HG03097 (cell line): ENCODE measurements around the gene DNAJB12.
"Not testable (repeated sequence)": the region's sequence is repeated elsewhere in the genome, so short reads cannot be mapped to it uniquely, and the experiment has no call there.

Experiments
- ATAC-seq: cut with Tn5 transposase; IDR thresholded peaks from one replicate; pipeline ENCODE4 v1.9.1; 2021; ENCODE audit not compliant: unreplicated experiment, low FRiP score

DNAJB12 gene

DNA sequence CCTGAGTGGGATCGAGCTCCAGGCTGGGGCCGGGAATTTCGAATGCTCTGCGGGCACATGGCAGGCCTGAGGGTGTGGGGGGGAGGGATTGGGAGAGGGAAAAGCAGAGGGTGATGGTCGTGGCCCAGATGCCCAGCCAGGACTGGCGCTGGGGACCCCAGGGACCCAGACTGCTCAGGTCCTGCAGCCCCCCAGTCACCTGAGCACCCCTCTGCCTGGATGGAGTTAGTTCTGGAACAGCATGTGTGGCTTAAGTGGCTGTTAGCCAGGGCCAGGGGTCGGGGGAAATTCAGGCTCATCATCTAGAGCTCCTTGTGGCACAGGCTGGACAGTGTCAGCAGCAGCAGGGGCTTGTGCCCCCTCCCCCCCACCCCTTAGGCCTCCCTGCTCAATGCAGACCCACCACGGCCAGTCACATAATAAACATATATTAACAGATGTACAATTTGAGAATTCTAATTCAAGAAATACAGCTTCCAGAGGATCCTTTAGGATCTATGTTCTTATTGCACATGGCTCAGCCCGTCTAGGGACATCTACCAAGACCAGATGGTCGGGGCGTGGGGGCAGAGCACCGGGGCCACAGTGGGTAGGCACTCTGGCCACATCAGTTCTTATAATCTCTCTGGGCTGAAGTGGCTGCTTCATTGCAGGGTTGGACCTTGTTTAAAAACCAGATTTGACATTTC is 22.2 kb downstream of the DNAJB12 start:
- no peak for ATAC-seq

DNA sequence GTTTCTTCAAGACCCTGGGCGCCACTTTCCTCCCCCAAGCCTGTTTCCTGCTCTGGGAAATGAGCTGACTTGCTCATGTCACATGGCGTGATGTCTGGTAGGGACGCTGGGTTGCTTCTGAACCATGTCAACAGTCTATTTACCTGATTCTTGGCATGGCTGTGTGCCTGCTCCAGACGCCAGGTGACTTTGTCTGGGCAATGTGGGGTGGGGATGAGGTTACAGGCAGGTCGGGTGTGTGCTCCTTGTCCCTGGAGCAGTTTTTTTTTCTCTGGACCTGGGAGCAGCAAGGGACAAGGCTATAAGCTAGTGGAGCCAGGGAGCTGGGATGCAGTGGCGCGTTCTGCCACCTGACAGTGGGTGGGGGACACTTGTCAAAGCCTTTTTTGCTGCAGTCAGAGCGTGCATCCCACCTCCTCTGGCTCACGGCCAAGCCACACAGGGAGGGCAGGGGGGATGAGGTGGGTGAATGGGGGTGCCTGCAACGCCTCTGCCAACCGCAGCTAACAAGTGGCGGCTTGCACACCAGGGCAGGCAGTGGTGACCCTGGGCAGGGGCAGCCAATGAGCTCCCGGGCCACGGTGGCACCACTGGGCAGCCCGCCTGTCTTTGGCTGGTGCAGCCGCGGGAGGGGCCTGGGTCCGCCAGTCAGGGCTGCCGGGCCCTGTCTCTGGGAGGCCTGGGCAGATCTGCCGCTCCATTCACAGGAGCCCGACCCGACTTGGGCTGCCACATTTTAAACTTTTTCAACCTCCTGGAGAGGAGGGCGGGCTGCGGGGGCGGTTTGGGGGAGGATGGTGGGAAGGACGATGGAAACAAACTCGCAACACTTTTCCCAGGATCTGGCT is 22.9 kb downstream of the DNAJB12 start:
- peak; percentile 42 for ATAC-seq

DNA sequence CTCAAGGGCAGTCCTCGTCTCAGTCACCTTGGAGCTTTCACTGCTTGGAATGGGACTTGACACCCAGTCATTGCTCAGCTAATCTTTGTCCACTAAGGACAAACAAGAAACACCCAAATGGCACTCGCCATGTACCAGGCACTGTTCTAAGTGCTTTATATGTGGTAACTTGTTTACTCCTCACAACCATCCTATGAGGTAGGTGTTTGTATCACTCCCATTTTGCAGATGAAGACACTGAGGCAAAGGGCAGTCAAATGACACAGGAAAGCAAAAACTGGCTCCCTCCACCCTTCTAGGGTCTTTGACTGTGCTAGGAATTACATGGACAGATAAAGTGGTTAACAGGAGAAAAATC is 24.7 kb downstream of the DNAJB12 start:
- ATAC-seq, result no peak

DNA sequence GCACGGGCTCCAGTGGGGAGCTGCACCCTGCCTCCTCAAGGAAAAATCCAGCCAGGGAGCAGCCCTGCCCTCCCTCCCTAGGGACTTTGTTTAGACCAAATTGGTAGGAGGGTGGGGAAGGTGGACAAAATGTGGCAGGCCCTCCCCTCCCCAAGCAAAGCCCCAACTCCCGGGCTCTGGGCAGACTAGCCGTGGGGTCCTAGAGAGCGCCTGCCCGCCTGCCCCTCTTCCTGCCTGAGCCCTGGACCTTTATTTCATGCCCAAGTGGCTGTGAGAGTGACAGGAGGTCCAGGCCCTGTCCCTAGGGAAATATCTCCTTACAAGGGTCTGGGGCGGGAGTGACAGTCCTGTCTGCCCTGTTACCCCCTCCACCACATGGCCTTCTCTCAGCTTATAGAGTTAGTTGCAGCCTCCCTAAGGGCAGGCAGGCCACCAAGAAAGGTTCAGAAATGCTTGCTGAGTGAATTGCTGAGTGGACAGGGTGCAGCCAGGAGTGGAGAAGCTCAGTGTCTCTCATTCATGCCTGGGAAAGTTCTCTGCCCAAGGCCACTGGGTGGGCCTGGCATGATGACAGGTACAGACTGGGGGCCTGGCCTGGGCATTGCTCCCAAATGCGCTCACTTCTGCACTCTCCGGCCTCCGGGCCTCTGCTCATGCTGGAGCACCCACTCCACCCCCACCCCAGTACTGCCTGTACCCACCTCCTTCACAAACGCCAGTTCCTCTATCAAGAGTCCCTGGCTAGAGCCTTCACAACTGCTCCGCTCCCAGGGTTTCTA is 25.2 kb downstream of the DNAJB12 start:
- ATAC-seq, result no peak

DNA sequence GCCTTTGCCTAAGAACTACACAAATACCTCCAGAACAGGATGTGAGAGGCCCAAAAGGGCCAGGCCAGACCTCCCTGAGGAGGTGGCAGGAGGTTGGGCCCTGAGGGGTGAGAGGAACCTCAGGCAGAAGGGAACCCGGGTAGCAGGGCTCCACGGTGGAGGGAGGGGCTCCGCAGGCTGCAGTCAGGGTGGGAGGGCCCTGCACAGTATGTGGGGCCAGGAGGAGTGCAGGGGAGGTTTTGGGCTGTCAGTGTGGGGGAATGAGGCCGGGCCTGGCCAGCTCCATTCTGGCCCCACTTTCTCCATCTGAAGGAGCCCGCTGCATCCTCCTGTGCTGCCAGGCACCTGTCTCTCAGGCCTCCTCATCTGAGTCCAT is 25.9 kb downstream of the DNAJB12 start:
- no peak for ATAC-seq

DNA sequence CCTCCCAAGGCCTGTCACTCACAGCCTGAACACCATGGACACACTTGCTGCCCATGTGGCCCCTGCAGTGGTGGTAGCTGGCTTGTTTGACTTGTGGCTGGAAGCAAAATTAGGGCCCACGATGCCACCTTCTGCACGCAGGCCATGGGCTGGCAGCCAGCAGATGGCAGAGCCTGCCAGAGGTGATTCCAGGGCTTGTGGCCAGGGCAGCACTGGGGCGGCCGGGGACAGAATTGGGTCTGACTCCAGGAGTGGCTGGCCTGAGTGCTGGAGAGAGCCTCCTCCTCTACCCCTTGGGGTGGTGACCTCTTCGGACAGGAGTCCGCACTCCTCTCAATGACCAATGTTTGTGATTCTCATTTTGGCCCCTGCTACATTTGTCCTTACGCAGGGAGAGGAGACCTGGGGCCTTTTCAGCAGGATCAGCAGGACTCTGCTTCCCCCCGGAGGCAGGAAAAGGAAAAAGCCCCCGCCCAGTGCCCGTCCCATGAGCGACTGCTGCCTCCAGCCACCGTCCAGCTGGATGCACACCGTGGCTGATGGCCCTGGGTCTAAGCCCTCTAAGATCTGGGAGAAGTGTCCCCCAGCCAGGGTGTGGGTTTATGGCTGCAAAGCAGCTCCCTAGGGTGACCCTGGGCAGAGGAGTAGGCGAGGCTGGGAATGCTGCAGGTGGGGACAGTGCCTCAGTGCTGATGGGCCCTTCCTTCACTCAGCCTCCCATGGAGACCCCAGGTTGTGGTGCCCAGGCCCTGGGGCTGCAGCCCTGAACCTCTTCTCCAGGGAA is 26.5 kb downstream of the DNAJB12 start:
- ATAC-seq, result no peak

DNA sequence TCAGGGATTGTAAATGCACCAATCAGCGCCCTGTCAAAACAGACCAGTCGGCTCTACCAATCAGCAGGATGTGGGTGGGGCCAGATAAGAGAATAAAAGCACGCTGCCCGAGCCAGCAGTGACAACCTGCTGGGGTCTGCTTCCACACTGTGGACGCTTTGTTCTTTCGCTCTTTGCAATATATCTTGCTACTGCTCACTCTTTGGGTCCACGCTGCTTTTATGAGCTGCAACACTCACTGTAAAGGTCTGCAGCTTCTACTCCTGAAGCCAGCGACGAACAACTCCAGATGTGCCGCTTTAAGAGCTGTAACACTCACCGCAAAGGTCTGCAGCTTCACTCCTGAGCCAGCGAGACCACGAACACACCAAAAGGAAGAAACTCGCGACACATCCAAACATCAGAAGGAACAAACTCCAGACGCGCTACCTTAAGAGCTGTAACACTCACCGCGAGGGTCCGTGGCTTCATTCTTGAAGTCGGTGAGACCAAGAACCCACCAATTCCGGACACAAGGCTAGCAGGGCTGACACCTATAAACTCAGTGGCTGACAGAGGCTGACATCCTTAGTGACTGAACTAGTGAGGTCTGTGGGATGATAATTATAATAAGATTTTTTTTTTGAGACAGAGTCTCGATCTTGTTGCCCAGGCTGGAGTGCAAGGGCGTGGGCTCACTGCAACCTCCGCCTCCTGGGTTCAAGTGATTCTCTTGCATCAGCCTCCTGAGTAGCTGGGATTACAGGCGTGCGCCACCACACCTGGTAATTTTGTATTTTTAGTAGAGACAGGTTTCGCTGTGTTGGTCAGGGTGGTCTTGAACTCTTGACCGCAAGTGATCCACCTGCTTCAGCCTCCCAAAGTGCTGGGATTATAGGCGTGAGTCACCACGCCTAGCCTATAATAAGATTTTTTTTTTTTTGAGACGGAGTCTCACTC is 27.8 kb downstream of the DNAJB12 start:
- not testable (repeated sequence) for ATAC-seq

DNA sequence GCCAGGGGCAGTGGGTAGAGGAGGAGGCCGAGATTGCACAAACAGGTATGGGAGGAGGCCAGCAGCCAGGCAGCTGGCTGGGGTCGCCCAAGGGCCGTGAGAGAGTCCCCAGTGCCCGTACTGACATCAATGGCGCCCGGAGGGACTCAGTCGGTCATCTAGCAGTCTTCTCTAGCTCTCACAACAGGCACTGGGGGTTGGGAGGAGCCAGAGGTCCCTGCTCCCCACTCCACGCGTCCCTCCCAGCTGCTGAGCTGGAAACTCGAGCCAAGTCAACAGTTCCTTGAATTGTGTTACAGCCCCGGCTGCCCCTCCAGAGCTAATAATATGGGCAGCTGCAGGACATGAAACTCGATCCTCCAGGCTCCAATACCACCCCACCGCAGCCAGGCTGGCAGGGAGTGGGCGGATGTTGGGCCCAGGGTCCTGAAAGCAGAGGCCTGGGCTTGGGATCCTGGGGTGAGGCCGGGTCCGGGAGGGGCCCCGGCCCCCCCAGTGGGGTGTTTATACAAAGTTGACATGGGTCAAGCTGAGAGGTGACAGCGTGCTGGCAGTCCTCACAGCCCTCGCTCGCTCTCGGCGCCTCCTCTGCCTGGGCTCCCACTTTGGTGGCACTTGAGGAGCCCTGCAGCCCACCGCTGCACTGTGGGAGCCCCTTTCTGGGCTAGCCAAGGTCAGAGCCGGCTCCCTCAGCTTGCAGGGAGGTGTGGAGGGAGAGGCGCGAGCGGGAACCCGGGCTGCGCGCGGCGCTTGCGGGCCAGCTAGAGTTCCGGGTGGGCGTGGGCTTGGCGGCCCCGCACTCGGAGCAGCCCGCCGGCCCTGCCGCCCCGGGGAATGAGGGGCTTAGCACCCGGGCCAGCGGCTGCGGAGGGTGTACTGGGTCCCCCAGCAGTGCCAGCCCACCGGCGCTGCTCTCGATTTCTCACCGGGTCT is 29.2 kb downstream of the DNAJB12 start:
- ATAC-seq, result not testable (repeated sequence)

DNA sequence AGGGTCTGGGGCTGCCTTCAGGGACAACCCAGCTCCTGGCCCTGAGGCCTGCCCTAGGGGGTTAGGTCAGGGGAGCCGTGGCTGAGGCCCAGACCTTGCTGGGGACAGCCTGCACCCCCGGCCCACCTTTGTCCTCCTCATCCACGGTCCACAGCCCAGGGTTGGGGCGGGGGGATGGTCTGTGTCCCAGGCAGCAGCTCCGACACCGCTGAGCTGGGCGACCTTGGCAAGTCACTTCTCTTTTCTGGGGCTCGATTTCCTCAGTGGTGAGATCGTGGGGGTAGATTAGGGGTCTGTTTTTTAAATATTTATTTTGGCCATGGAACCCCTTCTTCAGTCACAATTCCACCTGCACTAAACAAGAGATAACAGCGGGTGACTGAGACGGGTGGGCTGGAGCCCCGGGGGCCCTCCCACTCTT is 30.9 kb downstream of the DNAJB12 start:
- ATAC-seq, result no peak

DNA sequence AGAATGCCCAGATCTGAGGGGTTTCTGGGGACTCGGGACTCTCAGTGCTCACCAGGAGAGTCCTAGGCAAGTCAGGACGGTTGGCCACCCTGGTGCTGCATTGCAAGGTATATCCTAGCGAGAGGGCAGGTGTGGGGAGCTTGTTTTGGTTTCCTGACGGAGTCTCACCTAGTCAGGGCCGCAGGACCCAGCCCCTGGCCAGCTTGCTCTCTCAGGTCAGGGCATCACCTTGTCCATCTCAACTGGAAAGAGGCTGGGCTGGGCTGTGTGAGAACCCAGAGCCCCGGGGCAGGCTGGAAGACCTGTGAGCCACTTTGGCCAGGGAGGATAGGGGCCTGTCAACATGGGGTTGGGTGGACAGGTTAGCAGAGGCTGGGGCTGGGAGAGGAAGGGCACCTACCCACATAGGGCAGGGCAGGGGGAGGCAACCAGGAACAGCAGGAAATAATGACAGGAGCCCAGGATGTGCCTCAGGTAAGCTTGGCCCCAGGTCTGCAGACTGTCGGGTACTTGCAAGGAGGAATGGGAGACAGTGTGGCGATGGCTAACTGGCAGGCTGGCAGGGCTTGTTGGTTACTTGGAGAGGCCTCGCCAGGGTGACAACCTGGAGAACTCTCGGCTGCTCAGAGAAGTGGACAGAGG is 31.5 kb downstream of the DNAJB12 start:
- no peak for ATAC-seq

DNA sequence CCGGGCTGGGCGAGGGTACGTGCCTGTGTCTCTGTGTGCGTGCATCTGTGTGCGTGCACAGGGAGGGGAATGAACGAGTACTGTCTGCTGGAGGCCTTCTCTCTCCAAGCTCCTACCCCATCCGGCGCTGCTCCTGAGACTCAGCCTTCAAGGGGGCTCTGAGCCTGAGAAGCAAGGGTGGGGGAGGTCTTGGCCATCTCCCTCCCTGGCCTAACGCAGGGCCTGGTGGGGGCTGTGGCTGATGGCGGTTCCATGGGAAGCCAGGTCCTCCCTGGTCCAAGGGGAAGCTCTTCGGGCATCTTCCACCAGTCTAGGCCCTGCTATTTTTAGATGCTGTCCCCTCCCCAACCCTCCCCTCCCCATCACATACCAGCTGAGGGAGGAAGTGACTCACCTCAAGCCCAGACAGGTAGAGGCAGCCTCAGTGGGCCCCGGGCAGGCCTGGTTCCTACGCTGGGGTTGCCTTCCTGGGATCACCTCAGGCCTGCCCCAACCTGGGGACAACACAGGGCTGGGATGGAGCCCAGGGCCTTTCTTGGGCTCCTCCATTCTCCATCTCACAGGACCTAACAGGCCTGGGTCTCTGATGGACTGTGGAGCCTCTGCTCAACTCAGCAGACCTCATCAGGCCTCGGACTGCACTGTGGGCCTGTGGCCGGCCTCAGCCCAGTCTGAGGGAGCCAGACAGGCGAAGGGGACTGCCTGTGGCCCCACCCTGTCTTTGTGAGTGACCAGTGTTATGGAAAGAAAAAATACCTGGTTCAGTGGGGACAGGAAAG is 32.2 kb downstream of the DNAJB12 start:
- no peak for ATAC-seq

DNA sequence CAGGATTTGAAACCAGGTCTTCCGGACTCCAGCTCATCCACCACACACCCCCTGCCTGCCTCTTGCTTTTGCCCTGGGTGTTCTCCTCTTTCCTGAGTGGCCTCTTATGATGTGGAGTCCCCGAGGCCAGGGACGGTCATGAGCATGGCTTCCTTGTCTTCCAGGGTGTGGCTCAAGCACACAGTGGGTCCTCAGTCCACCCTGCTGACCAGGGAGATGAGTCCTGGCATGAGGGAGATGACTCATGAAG is 32.8 kb downstream of the DNAJB12 start:
- ATAC-seq, result no peak

DNA sequence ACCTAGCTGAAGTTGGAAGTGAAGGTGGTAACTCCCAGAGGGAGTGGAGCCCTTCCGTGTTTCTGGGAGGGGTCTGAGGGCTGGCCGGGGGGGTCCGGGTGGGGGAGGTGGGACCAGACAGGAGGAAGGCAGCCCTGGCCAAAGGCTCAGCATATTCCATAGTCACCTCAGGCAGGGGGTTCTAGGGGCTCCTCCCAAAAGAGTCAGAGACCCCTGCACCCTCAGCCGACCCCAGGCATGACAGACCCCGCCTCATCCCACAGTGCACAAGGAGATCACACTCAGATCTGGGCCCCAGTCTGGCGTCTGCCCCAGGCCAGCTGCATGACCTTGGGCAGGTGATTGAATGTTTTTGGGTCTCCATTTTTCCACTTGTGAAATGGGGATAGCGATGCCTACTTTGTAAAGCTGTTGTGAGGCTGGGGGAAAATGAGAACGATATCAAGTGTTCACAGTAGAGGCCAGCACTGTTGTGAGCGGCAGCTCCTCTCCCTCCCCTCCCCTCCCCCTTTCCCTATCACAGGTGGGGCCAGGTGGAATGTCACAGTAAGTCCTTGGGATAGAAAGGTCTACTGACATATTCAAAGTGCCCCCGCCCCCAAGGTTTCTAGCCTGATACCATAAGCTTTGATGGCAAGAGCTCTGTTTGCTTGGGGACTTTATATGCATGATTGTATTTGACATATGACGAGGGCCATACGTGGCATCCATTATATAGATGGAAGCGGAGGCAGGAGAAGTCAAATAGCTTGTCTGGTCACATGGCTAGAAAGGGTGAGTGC is 33.3 kb downstream of the DNAJB12 start:
- no peak for ATAC-seq

DNA sequence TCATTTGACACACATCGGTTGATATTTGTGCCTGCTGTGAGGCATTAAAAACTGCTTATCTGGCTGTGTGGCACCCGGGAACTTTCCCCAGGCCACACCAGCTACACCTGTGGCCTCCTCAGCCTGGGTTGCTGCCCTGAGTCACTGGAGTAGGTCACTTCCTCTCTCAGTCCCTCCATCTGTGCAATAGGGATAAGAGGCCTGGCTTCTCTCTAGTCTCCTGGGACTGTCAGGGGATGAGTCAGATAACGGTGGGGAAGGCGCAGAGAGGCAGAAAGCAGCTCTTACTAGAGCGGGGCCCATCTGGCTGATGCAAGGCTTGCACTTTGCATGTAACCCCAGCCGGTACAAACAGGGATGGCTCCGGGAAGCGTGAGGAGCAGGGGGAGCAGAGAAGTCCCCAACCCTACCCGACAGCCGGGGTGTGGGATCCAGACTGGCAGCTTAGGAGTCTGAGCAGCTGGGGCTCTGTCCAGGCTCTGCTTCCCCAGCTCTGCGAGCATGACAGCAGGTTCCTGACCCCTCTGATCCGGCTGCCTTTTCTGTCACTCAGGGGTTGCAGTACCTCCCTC is 34.0 kb downstream of the DNAJB12 start:
- peak; percentile 52 for ATAC-seq

DNA sequence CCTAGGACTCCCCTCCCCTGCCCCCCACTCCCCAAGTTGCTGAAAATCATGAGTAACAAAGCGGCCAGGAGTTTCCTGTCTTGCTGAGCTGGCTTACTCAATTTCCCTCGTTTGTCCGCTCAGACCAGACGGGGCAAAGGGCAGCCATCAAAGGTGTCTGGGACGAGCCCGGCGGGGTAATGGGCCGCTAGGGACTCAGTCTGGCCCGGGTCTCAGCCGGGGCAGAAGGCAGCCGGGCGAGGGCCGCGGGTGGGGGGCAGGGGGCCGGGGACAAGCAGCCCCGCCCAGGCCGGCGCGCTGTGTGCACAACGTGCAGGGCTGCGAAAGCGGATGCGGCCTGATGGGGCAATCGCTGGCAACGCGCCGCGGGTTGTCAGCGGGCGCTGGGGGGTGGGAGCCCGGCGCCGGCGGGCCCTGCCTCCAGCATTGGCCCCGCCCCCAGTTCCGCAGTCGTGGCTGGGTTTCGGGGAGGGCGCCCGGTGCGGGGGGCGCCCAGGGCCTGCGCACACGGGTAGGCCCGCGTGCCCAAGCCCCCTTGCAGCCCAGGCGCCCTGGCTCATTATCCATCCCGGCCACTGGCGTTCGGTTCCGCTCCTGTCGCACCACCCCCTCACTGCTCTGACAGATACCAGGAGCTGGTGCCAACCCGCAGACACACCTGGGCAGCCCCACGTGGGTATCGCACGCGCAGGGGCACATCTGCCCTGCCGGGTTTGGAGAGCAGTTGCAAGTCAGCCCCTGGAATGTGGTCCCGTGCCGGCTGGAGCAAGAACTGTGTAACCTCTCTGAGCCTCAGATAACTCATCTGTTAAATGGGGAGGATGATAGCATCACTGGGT is 35.1 kb downstream of the DNAJB12 start:
- ATAC-seq, result peak; percentile 58
